ENCODE data around the gene ITGA7. TPM values are rescaled to one million over a fixed set of nuclear protein-coding genes. Genes with fewer than 3 reads are reported as not detected.
A peak's percentile ranks its signal among the peaks of the same experiment; 100 is the strongest.

The ITGA7 gene
- total RNA-seq, result 100 to 1,000 TPM; 285 to 317 TPM

DNA sequence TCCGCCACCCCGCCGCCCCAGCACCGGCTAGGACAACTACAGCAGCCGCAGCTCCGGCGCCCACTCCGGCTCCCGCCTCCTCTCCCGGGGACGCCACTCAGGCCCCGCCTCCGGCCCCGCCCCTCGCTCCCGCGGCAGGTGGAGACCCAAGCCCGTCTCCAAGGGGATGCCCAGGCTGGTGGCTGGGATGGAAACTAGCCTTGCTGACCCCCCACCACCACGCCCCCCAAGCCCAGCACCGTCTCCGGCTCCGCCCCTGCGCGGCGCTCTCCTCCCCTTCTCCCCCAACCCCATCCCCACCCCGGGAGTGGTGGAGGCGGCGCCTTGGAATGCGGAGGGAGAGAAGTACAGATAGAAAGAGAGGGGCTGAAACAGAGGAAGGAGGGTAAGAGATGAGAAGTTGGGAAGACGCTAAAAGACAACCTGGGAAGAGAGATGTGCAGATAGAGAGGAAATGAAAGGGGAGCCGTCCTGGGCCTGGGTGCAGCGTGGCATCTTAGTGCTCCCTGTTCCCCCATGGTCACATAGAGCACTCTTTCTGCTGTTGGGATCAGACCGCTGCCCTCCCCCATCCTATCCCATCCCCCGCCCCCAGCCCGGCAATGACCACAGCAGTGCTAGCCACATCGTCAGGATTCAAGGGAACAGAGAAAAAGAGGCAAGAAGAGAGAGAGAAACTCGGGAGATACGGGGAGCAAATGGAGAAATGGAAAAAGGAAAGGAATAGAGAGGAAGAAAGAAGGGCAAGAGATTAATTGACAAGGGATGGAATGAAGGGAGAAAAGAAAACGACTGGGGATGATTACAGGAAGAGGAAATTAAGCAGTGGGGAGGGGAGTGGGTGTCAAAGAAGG is at the start of gene ITGA7:
Gene ITGA7, minus strand, starts transcription at position 64 of the 854 bp plus-strand sequence. CDS start 222 bp downstream, outside the sequence.
- Histone ChIP-seq H3K27me3 (replicated peaks; ENCODE audit: insufficient read depth) (no peaks in the 10 kb centered on the region), H3K36me3 (no peaks in the 10 kb centered on the region), H3K4me3 (peak within 1 kb of the TSS; percentile 90), H3K9me3 (no peaks in the 10 kb centered on the region), H3K4me1 (ENCODE audit: control insufficient read depth in 1 of 2, low read depth in 2 of 2) (peaks cover 32 to 56% of the 10 kb centered on the region in 2 donors), H3K27ac (peak within 1 kb of the TSS; percentile 90 to 92)
- TF ChIP-seq, protein P1, sequence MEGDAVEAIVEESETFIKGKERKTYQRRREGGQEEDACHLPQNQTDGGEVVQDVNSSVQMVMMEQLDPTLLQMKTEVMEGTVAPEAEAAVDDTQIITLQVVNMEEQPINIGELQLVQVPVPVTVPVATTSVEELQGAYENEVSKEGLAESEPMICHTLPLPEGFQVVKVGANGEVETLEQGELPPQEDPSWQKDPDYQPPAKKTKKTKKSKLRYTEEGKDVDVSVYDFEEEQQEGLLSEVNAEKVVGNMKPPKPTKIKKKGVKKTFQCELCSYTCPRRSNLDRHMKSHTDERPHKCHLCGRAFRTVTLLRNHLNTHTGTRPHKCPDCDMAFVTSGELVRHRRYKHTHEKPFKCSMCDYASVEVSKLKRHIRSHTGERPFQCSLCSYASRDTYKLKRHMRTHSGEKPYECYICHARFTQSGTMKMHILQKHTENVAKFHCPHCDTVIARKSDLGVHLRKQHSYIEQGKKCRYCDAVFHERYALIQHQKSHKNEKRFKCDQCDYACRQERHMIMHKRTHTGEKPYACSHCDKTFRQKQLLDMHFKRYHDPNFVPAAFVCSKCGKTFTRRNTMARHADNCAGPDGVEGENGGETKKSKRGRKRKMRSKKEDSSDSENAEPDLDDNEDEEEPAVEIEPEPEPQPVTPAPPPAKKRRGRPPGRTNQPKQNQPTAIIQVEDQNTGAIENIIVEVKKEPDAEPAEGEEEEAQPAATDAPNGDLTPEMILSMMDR (IDR thresholded peaks at IDR 0.05), result no peak
- ATAC-seq (ENCODE audit: insufficient number of reproducible peaks, low FRiP score, low read depth) (peak; percentile 16), DNase-seq (ENCODE audit: low spot score) (no peak)

DNA sequence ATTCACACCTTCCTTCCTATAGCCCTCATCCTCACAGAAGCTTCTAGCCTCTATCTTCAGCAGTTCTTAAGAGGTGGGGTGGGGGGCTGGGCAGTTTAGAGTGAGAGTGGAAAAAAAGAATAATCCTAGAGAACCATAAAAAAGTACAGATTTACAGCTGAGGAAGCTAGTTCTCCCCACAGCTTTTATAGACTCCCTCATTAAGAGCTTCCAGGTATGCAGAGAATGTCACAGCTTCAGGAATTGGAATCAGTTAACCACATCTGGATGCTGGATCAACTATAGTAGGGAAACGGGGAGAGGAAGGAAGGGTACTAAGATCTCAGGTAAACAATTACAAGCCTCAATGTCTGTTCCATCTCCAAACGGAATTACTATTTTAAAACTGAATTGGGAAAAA is 47.5 kb upstream of the ITGA7 start:
- TF ChIP-seq, protein P1 (IDR thresholded peaks at IDR 0.05), result no peak
- DNase-seq (ENCODE audit: low spot score) (no peak), ATAC-seq (ENCODE audit: insufficient number of reproducible peaks, low FRiP score, low read depth) (no peak)
- H3K27ac ChIP-seq, result no peak overlapping the region
- no peaks in the 10 kb centered on the region for H3K4me1 ChIP-seq (ENCODE audit: control insufficient read depth in 1 of 2, low read depth in 2 of 2)
- peaks cover 70% of the 10 kb centered on the region for H3K36me3 ChIP-seq
- no peaks in the 10 kb centered on the region for H3K27me3 ChIP-seq (replicated peaks; ENCODE audit: insufficient read depth)
- no peak overlapping the region for H3K4me3 ChIP-seq
- no peaks in the 10 kb centered on the region for H3K9me3 ChIP-seq

- DNase-seq (ENCODE audit: low spot score) (no peak), ATAC-seq (ENCODE audit: insufficient number of reproducible peaks, low FRiP score, low read depth) (no peak)
- TF ChIP-seq, protein P1 (IDR thresholded peaks at IDR 0.05), result no peak
Observed at GRCh38 chr12:55748230-55748993, 40.7 kb upstream of the ITGA7 start.

GRCh38 chr12:55746913-55747231 is 39.2 kb upstream of the ITGA7 start:
- Histone ChIP-seq H3K27ac (no peak overlapping the region), H3K36me3 (peaks cover 11% of the 10 kb centered on the region), H3K9me3 (no peaks in the 10 kb centered on the region), H3K4me3 (no peak overlapping the region), H3K27me3 (replicated peaks; ENCODE audit: insufficient read depth) (no peaks in the 10 kb centered on the region), H3K4me1 (ENCODE audit: control insufficient read depth in 1 of 2, low read depth in 2 of 2) (peaks cover 16 to 29% of the 10 kb centered on the region in 2 donors)
- DNase-seq (ENCODE audit: low spot score), result no peak
- no peak for ATAC-seq (ENCODE audit: insufficient number of reproducible peaks, low FRiP score, low read depth)
- TF ChIP-seq, protein P1 (IDR thresholded peaks at IDR 0.05), result no peak

More at GRCh38 chr12:55748230-55748993, 40.7 kb upstream of the ITGA7 start:
- no peak overlapping the region for H3K4me3 ChIP-seq
- no peak overlapping the region for H3K27ac ChIP-seq
- H3K9me3 ChIP-seq, result no peaks in the 10 kb centered on the region
- peaks cover 27% of the 10 kb centered on the region for H3K36me3 ChIP-seq
- H3K4me1 ChIP-seq (ENCODE audit: control insufficient read depth in 1 of 2, low read depth in 2 of 2), result peaks cover 16 to 26% of the 10 kb centered on the region in 2 donors
- no peaks in the 10 kb centered on the region for H3K27me3 ChIP-seq (replicated peaks; ENCODE audit: insufficient read depth)

Data from thoracic aorta (tissue), 2 donors.